HG03135 (cell line): ENCODE results near the gene IL31RA.

Experiments used
- ATAC-seq: cut with Tn5 transposase; IDR thresholded peaks from one replicate; pipeline ENCODE4 v1.9.1; 2021; ENCODE audit warnings: mild to moderate bottlenecking, moderate library complexity; ENCODE audit not compliant: unreplicated experiment

Gene IL31RA

GRCh38 chr5:55858104-55858503 lies 6.9 kb downstream of the IL31RA start:
- no peak for ATAC-seq

- no peak for ATAC-seq
These were observed 9.1 kb downstream of the IL31RA start for GRCh38 chr5:55860288-55860687.

GRCh38 chr5:55860709-55861108 lies 9.6 kb downstream of the IL31RA start:
- no peak for ATAC-seq

- ATAC-seq = no peak
These were observed 13.7 kb downstream of the IL31RA start for GRCh38 chr5:55864606-55865541.

GRCh38 chr5:55865831-55866230 lies 14.7 kb downstream of the IL31RA start:
- ATAC-seq = no peak

GRCh38 chr5:55866485-55866884 lies 15.3 kb downstream of the IL31RA start:
- no peak for ATAC-seq

GRCh38 chr5:55866934-55867333 lies 15.8 kb downstream of the IL31RA start:
- ATAC-seq = no peak

GRCh38 chr5:55868846-55869245 lies 17.7 kb downstream of the IL31RA start:
- ATAC-seq = no peak

- ATAC-seq = no peak
These were observed 18.7 kb downstream of the IL31RA start for GRCh38 chr5:55869847-55870246.

- ATAC-seq = no peak
These were observed 22.1 kb downstream of the IL31RA start for GRCh38 chr5:55873234-55873633.

- ATAC-seq = no peak
These were observed 26.5 kb downstream of the IL31RA start for GRCh38 chr5:55877655-55878054.

GRCh38 chr5:55880453-55880852 lies 29.3 kb downstream of the IL31RA start:
- ATAC-seq = no peak

- ATAC-seq = no peak
These were observed 34.2 kb downstream of the IL31RA start for GRCh38 chr5:55885359-55885758.

GRCh38 chr5:55888205-55888604 lies 37.0 kb downstream of the IL31RA start:
- no peak for ATAC-seq

- ATAC-seq = no peak
These were observed 41.3 kb downstream of the IL31RA start for GRCh38 chr5:55892479-55892878.

GRCh38 chr5:55894135-55894534 lies 43.0 kb downstream of the IL31RA start:
- ATAC-seq = no peak

- ATAC-seq = no peak
These were observed 44.2 kb downstream of the IL31RA start for GRCh38 chr5:55895346-55895745.

- no peak for ATAC-seq
These were observed 45.1 kb downstream of the IL31RA start for GRCh38 chr5:55896238-55896637.

GRCh38 chr5:55896663-55897062 lies 45.5 kb downstream of the IL31RA start:
- no peak for ATAC-seq

GRCh38 chr5:55897206-55897894 lies 46.2 kb downstream of the IL31RA start:
- ATAC-seq = no peak

GRCh38 chr5:55897905-55898304 lies 46.7 kb downstream of the IL31RA start:
- ATAC-seq = no peak

GRCh38 chr5:55899344-55899743 lies 48.2 kb downstream of the IL31RA start:
- ATAC-seq = no peak
